CD4-positive, CD25-positive, alpha-beta regulatory T cell (primary cell): ENCODE measurements around the gene FAP. TPM values are rescaled to one million over a fixed set of nuclear protein-coding genes. Genes with fewer than 3 reads are reported as not detected.
A peak's percentile ranks its signal among the peaks of the same experiment; 100 is the strongest.

Source experiments
- ATAC-seq, 2 donors: fragments of 150-1000 bp; cut with Tn5 transposase; one replicate each; pipeline ENCODE4 v1.10.0; 2021; ENCODE audit warnings: low read depth in 2 of 2, moderate number of reproducible peaks in 2 of 2, moderate library complexity in 1 of 2
- DNase-seq, 3 donors: peaks; one replicate each; pipeline versions ENCODE4 v3.0.0 to v3.0.0-alpha.2; 2012 to 2022; ENCODE audit warnings: mixed read lengths in 1 of 3
- H3K27ac ChIP-seq: one replicate; pipeline ENCODE4 v1.7.0; 2013; ENCODE audit warnings: mild to moderate bottlenecking, low read length; ENCODE audit not compliant: insufficient read depth, poor library complexity, severe bottlenecking
- H3K27me3 ChIP-seq: one replicate; pipeline ENCODE4 v1.7.0; 2013; ENCODE audit warnings: low read length; ENCODE audit not compliant: control insufficient read depth, insufficient read depth
- H3K36me3 ChIP-seq: one replicate; pipeline ENCODE4 v1.7.0; 2013; ENCODE audit warnings: mild to moderate bottlenecking, low read length, moderate library complexity; ENCODE audit not compliant: control insufficient read depth, insufficient read depth
- H3K4me1 ChIP-seq: 2 replicates; pipeline ENCODE4 v1.7.0; 2013; ENCODE audit warnings: mild to moderate bottlenecking, low read length; ENCODE audit not compliant: insufficient read depth, control insufficient read depth, poor library complexity, severe bottlenecking
- H3K4me3 ChIP-seq: one replicate; pipeline ENCODE4 v1.7.0; 2013; ENCODE audit warnings: low read depth, mild to moderate bottlenecking, low read length, moderate library complexity
- H3K9me3 ChIP-seq, 2 experiments: 1 replicate in 1 of 2; 2 replicates in 1 of 2; pipeline ENCODE4 v1.7.0; 2013; ENCODE audit warnings: low read length in 2 of 2, mild to moderate bottlenecking in 1 of 2, moderate library complexity in 1 of 2; ENCODE audit not compliant: control insufficient read depth in 2 of 2
- H3K27ac Mint-ChIP-seq, 3 donors: one replicate each; pipeline ENCODE4 v1.8.0; 2020 to 2022; ENCODE audit warnings: mild to moderate bottlenecking in 3 of 3, mixed read lengths in 3 of 3, moderate library complexity in 2 of 3
- H3K27me3 Mint-ChIP-seq: one replicate; pipeline ENCODE4 v1.8.0; 2022; ENCODE audit warnings: mild to moderate bottlenecking, mixed read lengths
- H3K36me3 Mint-ChIP-seq: one replicate; pipeline ENCODE4 v1.8.0; 2020; ENCODE audit warnings: mixed read lengths
- H3K4me1 Mint-ChIP-seq, 4 donors: one replicate each; pipeline ENCODE4 v1.8.0; 2020 to 2022; ENCODE audit warnings: mixed read lengths in 4 of 4, mild to moderate bottlenecking in 1 of 4
- H3K4me3 Mint-ChIP-seq, 4 donors: one replicate each; pipeline ENCODE4 v1.8.0; 2020 to 2022; ENCODE audit warnings: mild to moderate bottlenecking in 4 of 4, mixed read lengths in 4 of 4, moderate library complexity in 3 of 4
- H3K9me3 Mint-ChIP-seq, 7 donors: one replicate each; pipeline ENCODE4 v1.8.0; 2020 to 2022; ENCODE audit warnings: mixed read lengths in 7 of 7, mild to moderate bottlenecking in 3 of 7, moderate library complexity in 2 of 7
- polyA plus RNA-seq, 4 donors: library from polyadenylated mRNA; unstranded; fragments of 300-500 nt; fragmentation: Illumina TruSeq; gene quantifications; one replicate each; pipeline ENCODE4 v1.2.3, GENCODE V29; 2021
- total RNA-seq: library from RNA; stranded (reverse); gene quantifications from one replicate; pipeline ENCODE4 v1.2.3, GENCODE V29; 2022

Gene FAP
- total and polyA plus RNA-seq, 5 donors from 2014 or later = not detected

- Histone ChIP-seq H3K27me3 (peaks cover 2% of the 10 kb centered on the region), H3K9me3 (no peaks in the 10 kb centered on the region), H3K4me1 (peaks cover 5% of the 10 kb centered on the region), H3K4me3 (no peak overlapping the region), H3K36me3 (no peaks in the 10 kb centered on the region), H3K27ac (no peak overlapping the region)
- Mint-ChIP-seq H3K27me3 (no peaks in the 10 kb centered on the region), H3K4me3 (no peak overlapping the region), H3K36me3 (no peaks in the 10 kb centered on the region), H3K4me1 (peaks cover 6 to 8% (median 7%) of the 10 kb centered on the region in 4 donors), H3K27ac (peak overlapping the region in 1 of 3 donors; percentile 12), H3K9me3 (no peaks in the 10 kb centered on the region)
- ATAC-seq = peak; percentile 63 to 67
- DNase-seq = peak in 2 of 3 donors; percentile 68 to 82
Measured at GRCh38 chr2:162123806-162124758, 119.2 kb downstream of the FAP start.

Other genes starting within 250 kb of the FAP start
- 12.6 TPM for gene DPP4, start 169.2 kb downstream of the FAP start, total RNA-seq
- 10 to 100 TPM; 22.3 to 40.8 (median 29.9) TPM for gene DPP4, start 169.2 kb downstream of the FAP start, polyA plus RNA-seq
- not detected for gene GCG, start 91.2 kb downstream of the FAP start, total RNA-seq
- gene GCG, start 91.2 kb downstream of the FAP start, polyA plus RNA-seq = not detected
- gene IFIH1, start 75.2 kb upstream of the FAP start, total RNA-seq = 52.8 TPM
- gene IFIH1, start 75.2 kb upstream of the FAP start, polyA plus RNA-seq = 10 to 100 TPM; 17.2 to 20.0 (median 17.9) TPM
- 12.1 TPM for gene GCA, start 100.7 kb upstream of the FAP start, total RNA-seq
- 10 to 100 TPM; 19.7 to 27.3 (median 26.3) TPM for gene GCA, start 100.7 kb upstream of the FAP start, polyA plus RNA-seq